Smooth muscle cell (in vitro differentiated cells): Measurements from ENCODE around the gene SERPINF2. TPM values are rescaled to one million over a fixed set of nuclear protein-coding genes. Genes with fewer than 3 reads are reported as not detected.
A peak's percentile ranks its signal among the peaks of the same experiment; 100 is the strongest.

Experiments
- DNase-seq: peaks from one replicate; lab custom pipeline; 2025; ENCODE audit not compliant: unreplicated experiment; lab: John Stamatoyannopoulos, UW
- H2AFZ ChIP-seq: fragments of 200-600 bp; sonication (generic); 2 replicates; pipeline ENCODE4 v1.6.0; 2016; ENCODE audit warnings: antibody characterized with exemption, low read depth, mild to moderate bottlenecking
- H3F3A ChIP-seq: fragments of 200-600 bp; sonication (generic); 2 replicates; pipeline ENCODE4 v1.6.0; 2017; ENCODE audit warnings: antibody characterized with exemption, low read depth
- H3K27ac ChIP-seq: fragments of 200-600 bp; sonication (generic); 2 replicates; pipeline ENCODE4 v1.5.1; 2016; ENCODE audit warnings: low read depth, mild to moderate bottlenecking
- H3K27me3 ChIP-seq: fragments of 200-600 bp; sonication (generic); 2 replicates; pipeline ENCODE4 v1.6.1; 2016; ENCODE audit warnings: low read depth, mild to moderate bottlenecking
- H3K36me3 ChIP-seq: fragments of 200-600 bp; sonication (generic); 2 replicates; pipeline ENCODE4 v1.5.1; 2016; ENCODE audit warnings: low read depth
- H3K4me1 ChIP-seq: fragments of 200-600 bp; sonication (generic); 2 replicates; pipeline ENCODE4 v1.5.1; 2016; ENCODE audit warnings: low read depth
- H3K4me2 ChIP-seq: fragments of 200-600 bp; sonication (generic); 2 replicates; pipeline ENCODE4 v1.6.0; 2016; ENCODE audit warnings: mild to moderate bottlenecking
- H3K4me3 ChIP-seq: fragments of 200-600 bp; sonication (generic); 2 replicates; pipeline ENCODE4 v1.5.1; 2016; ENCODE audit warnings: mild to moderate bottlenecking
- H3K79me2 ChIP-seq: fragments of 200-600 bp; sonication (generic); 2 replicates; pipeline ENCODE4 v1.6.0; 2016; ENCODE audit warnings: low read depth, mild to moderate bottlenecking
- H3K9ac ChIP-seq: fragments of 200-600 bp; sonication (generic); 2 replicates; pipeline ENCODE4 v1.6.0; 2016; ENCODE audit warnings: low read depth
- H3K9me3 ChIP-seq: fragments of 200-600 bp; sonication (generic); replicated peaks from 2 replicates; pipeline ENCODE4 v1.5.1; 2016; ENCODE audit warnings: low read depth
- H4K20me1 ChIP-seq: fragments of 200-600 bp; sonication (generic); 2 replicates; pipeline ENCODE4 v1.6.0; 2016; ENCODE audit warnings: low read depth
- WGBS: methylation state at CpG from one replicate; pipeline ENCODE4 v1.1.7; 2016; ENCODE audit warnings: low lambda C conversion rate; 5-methylcytosine and 5-hydroxymethylcytosine counted together
- polyA plus RNA-seq: library from polyadenylated mRNA; unstranded; fragments of >200 nt; fragmentation: Nextera tagmentation; extraction: Ambion mirVana; gene quantifications from 2 replicates; pipeline ENCODE4 v1.2.1, GENCODE V29; 2016
- total RNA-seq: library from RNA; depleted of rRNA; stranded (reverse); fragments of >200 nt; gene quantifications from 2 replicates; pipeline ENCODE4 v1.2.3, GENCODE V29; 2014
- TF ChIP-seq, protein P1 (sequence below): fragments of 200-600 bp; sonication (generic); IDR thresholded peaks from 2 replicates; pipeline ENCODE4 v1.5.1; 2017; ENCODE audit warnings: borderline replicate concordance, mild to moderate bottlenecking, antibody characterized with exemption; ENCODE audit not compliant: insufficient read depth, poor library complexity, severe bottlenecking

Gene SERPINF2
- total and polyA plus RNA-seq, 2 experiments from 2014 or later: 0.18 to 0.22 TPM

- Histone ChIP-seq H3K36me3 (no peaks in the 10 kb centered on the region), H3K27ac (peak overlapping the region; percentile 82), H3K4me3 (no peak overlapping the region), H3F3A (peaks cover 26% of the 10 kb centered on the region), H2AFZ (no peak overlapping the region), H3K9ac (no peak overlapping the region), H3K79me2 (no peaks in the 10 kb centered on the region), H3K9me3 (no peaks in the 10 kb centered on the region), H3K4me2 (peak overlapping the region; percentile 52), H4K20me1 (no peaks in the 10 kb centered on the region), H3K4me1 (no peaks in the 10 kb centered on the region), H3K27me3 (no peaks in the 10 kb centered on the region)
- TF ChIP-seq, protein P1, sequence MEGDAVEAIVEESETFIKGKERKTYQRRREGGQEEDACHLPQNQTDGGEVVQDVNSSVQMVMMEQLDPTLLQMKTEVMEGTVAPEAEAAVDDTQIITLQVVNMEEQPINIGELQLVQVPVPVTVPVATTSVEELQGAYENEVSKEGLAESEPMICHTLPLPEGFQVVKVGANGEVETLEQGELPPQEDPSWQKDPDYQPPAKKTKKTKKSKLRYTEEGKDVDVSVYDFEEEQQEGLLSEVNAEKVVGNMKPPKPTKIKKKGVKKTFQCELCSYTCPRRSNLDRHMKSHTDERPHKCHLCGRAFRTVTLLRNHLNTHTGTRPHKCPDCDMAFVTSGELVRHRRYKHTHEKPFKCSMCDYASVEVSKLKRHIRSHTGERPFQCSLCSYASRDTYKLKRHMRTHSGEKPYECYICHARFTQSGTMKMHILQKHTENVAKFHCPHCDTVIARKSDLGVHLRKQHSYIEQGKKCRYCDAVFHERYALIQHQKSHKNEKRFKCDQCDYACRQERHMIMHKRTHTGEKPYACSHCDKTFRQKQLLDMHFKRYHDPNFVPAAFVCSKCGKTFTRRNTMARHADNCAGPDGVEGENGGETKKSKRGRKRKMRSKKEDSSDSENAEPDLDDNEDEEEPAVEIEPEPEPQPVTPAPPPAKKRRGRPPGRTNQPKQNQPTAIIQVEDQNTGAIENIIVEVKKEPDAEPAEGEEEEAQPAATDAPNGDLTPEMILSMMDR: no peak
- WGBS: 60% methylated on average over 7 of the region's 7 CpGs
- DNase-seq: no peak
Observed at GRCh38 chr17:1773696-1774181, 31.1 kb downstream of the SERPINF2 start.

DNA sequence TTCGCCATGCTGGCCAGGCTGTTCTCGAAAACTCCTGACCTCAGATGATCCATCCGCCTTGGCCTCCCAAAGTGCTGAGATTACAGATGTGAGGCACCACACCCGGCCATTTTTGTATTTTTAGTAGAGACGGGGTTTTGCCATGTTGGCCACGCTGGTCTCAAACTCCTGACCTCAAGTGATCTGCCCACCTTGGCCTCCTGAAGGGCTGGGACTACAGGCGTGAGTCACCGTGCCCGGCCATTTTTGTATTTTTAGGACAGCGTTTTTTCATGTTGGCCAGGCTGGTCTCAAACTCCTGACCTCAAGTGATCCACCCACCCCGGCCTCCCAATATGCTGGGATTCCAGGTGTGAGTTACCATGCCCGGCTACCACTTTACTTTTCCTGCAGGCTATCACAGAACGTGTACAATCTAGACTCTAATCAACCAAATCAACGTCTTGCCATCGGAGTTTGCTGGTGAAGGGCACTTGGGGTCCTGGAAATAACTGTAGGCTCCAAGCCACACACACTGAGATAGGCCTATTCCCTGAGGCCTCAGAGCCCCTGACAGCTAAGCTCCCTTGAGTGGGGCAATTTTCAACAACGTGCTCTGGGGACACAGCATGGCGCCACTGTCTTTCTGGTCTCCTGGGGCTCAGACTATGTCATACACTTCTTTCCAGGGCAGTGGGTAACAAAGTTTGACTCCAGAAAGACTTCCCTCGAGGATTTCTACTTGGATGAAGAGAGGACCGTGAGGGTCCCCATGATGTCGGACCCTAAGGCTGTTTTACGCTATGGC, 31.9 kb downstream of the SERPINF2 start:
- Histone ChIP-seq H3K4me2 (no peak overlapping the region), H3F3A (peaks cover 33% of the 10 kb centered on the region), H3K9me3 (no peaks in the 10 kb centered on the region), H2AFZ (no peak overlapping the region), H3K27ac (peak overlapping the region; percentile 82), H3K4me3 (no peak overlapping the region), H3K79me2 (no peaks in the 10 kb centered on the region), H3K27me3 (no peaks in the 10 kb centered on the region), H3K36me3 (no peaks in the 10 kb centered on the region), H3K4me1 (no peaks in the 10 kb centered on the region), H4K20me1 (no peaks in the 10 kb centered on the region), H3K9ac (no peak overlapping the region)
- no peak for DNase-seq
- 95% methylated on average over 21 of the region's 21 CpGs for WGBS
- TF ChIP-seq, protein P1: no peak

GRCh38 chr17:1776328-1776727, 33.7 kb downstream of the SERPINF2 start:
- Histone ChIP-seq H3K27me3 (no peaks in the 10 kb centered on the region), H2AFZ (no peak overlapping the region), H3K36me3 (no peaks in the 10 kb centered on the region), H4K20me1 (no peaks in the 10 kb centered on the region), H3F3A (peaks cover 46% of the 10 kb centered on the region), H3K9ac (no peak overlapping the region), H3K9me3 (no peaks in the 10 kb centered on the region), H3K4me3 (no peak overlapping the region), H3K79me2 (no peaks in the 10 kb centered on the region), H3K27ac (no peak overlapping the region), H3K4me1 (no peaks in the 10 kb centered on the region), H3K4me2 (no peak overlapping the region)
- TF ChIP-seq, protein P1: no peak
- 95% methylated on average over 10 of the region's 10 CpGs for WGBS
- DNase-seq: no peak
